Hematopoietic multipotent progenitor cell (in vitro differentiated cells): ENCODE measurements around the gene CCDC78. TPM values are rescaled to one million over a fixed set of nuclear protein-coding genes. Genes with fewer than 3 reads are reported as not detected.

Experiments used
- small RNA-seq: library from RNA; depleted of rRNA; stranded (forward); fragments of <200 nt; gene quantifications from one replicate; pipeline ENCODE3, GENCODE V24; 2012
- total RNA-seq: library from RNA; depleted of rRNA; stranded (reverse); fragments of >200 nt; gene quantifications from one replicate; pipeline ENCODE4 v1.2.3, GENCODE V29; 2012

CCDC78 gene
- total RNA-seq, 1 donor = 2.7 TPM

Small RNAs within 50 kb of the gene (small RNA-seq; reads per million reads assigned to genes)
- gene MIR662 = not detected

Other genes starting within 250 kb of the CCDC78 start
- gene CAPN15, start 198.7 kb downstream of the CCDC78 start, total RNA-seq = 59.2 TPM
- under 0.01 TPM for gene PRR35, start 166.0 kb downstream of the CCDC78 start, total RNA-seq
- 14.3 TPM for gene NHLRC4, start 159.4 kb downstream of the CCDC78 start, total RNA-seq
- gene PIGQ, start 156.5 kb downstream of the CCDC78 start, total RNA-seq = 36.9 TPM
- gene RAB40C, start 136.4 kb downstream of the CCDC78 start, total RNA-seq = 33.4 TPM
- gene WFIKKN1, start 95.5 kb downstream of the CCDC78 start, total RNA-seq = 0.27 TPM
- 101 TPM for gene METTL26, start 90.1 kb downstream of the CCDC78 start, total RNA-seq
- 20.5 TPM for gene MCRIP2, start 84.6 kb downstream of the CCDC78 start, total RNA-seq
- 25.9 TPM for gene WDR90, start 77.1 kb downstream of the CCDC78 start, total RNA-seq
- gene RHOT2, start 58.3 kb downstream of the CCDC78 start, total RNA-seq = 44.7 TPM
- 0.54 TPM for gene RHBDL1, start 50.8 kb downstream of the CCDC78 start, total RNA-seq
- gene STUB1, start 46.0 kb downstream of the CCDC78 start, total RNA-seq = 73.2 TPM
- 68.9 TPM for gene JMJD8, start 42.1 kb downstream of the CCDC78 start, total RNA-seq
- 7.0 TPM for gene WDR24, start 36.0 kb downstream of the CCDC78 start, total RNA-seq
- gene FBXL16, start 20.6 kb downstream of the CCDC78 start, total RNA-seq = 0.54 TPM
- 5.1 TPM for gene METRN, start 11.3 kb downstream of the CCDC78 start, total RNA-seq
- gene ANTKMT, start 5.3 kb downstream of the CCDC78 start, total RNA-seq = 25.3 TPM
- 22.6 TPM for gene HAGHL, start 663 bp upstream of the CCDC78 start, total RNA-seq
- gene CIAO3, start 14.6 kb upstream of the CCDC78 start, total RNA-seq = 72.2 TPM
- under 0.01 TPM for gene MSLN, start 34.3 kb upstream of the CCDC78 start, total RNA-seq
- 42.5 TPM for gene RPUSD1, start 61.9 kb upstream of the CCDC78 start, total RNA-seq
- 25.3 TPM for gene CHTF18, start 62.2 kb upstream of the CCDC78 start, total RNA-seq
- gene GNG13, start 74.3 kb upstream of the CCDC78 start, total RNA-seq = not detected
- gene LMF1, start 244.5 kb upstream of the CCDC78 start, total RNA-seq = 45.2 TPM